HEK293T (cell line): ENCODE measurements around the gene PRIM2.
"Not testable (repeated sequence)": the region's sequence is repeated elsewhere in the genome, so short reads cannot be mapped to it uniquely, and the experiment has no call there.

ENCODE experiments used
- FOXA1 ChIP-seq: fragments of 450-650 bp; IDR thresholded peaks from 2 replicates; pipeline ENCODE4 v1.6.1; 2016; ENCODE audit warnings: mild to moderate bottlenecking
- HDGF ChIP-seq: fragments of 450-650 bp; IDR thresholded peaks from 2 replicates; pipeline ENCODE4 v1.6.1; 2017; ENCODE audit warnings: antibody characterized with exemption, borderline replicate concordance
- NFRKB ChIP-seq: fragments of 450-650 bp; IDR thresholded peaks from 2 replicates; pipeline ENCODE4 v1.6.1; 2016; ENCODE audit warnings: mild to moderate bottlenecking, moderate library complexity
- TARDBP ChIP-seq: fragments of 450-650 bp; IDR thresholded peaks from 2 replicates; pipeline ENCODE4 v1.6.1; 2016

GRCh38 chr6:57510390-57510789, 193.0 kb downstream of the PRIM2 start:
- not testable (repeated sequence) for TF ChIP-seq TARDBP, HDGF, NFRKB, FOXA1
